Chondrocyte (in vitro differentiated cells): ENCODE measurements around the gene PTDSS2. TPM values are rescaled to one million over a fixed set of nuclear protein-coding genes. Genes with fewer than 3 reads are reported as not detected.
"Not testable (repeated sequence)": the region's sequence is repeated elsewhere in the genome, so short reads cannot be mapped to it uniquely, and the experiment has no call there.

ENCODE experiments used
- DNase-seq: peaks from one replicate; pipeline ENCODE4 v3.0.0; 2021; ENCODE audit warnings: mixed read lengths, low spot score
- H3K27ac Mint-ChIP-seq: one replicate; pipeline ENCODE4 v1.8.0; 2021; ENCODE audit warnings: mild to moderate bottlenecking, moderate library complexity, mixed read lengths; ENCODE audit not compliant: unreplicated experiment
- H3K27me3 Mint-ChIP-seq: 2 replicates; pipeline ENCODE4 v1.8.0; 2021; ENCODE audit warnings: low read depth, mixed read lengths
- H3K36me3 Mint-ChIP-seq: 2 replicates; pipeline ENCODE4 v1.8.0; 2021; ENCODE audit warnings: low read depth, mixed read lengths
- H3K4me1 Mint-ChIP-seq: 2 replicates; pipeline ENCODE4 v1.8.0; 2021; ENCODE audit warnings: low read depth, mild to moderate bottlenecking, mixed read lengths
- H3K4me3 Mint-ChIP-seq: one replicate; pipeline ENCODE4 v1.8.0; 2021; ENCODE audit warnings: mild to moderate bottlenecking, moderate library complexity, mixed read lengths; ENCODE audit not compliant: unreplicated experiment
- H3K9me3 Mint-ChIP-seq: 2 replicates; pipeline ENCODE4 v1.8.0; 2021; ENCODE audit warnings: low read depth, mixed read lengths
- total RNA-seq: library from RNA; stranded (reverse); gene quantifications from 3 replicates; pipeline ENCODE4 v1.2.1, GENCODE V29; 2021
- TF ChIP-seq, protein P1 (sequence below): fragments of 200-600 bp; sonication (generic); IDR thresholded peaks from 2 replicates; pipeline ENCODE4 v1.5.0; 2021; ENCODE audit warnings: antibody characterized with exemption, mild to moderate bottlenecking, moderate library complexity

Gene PTDSS2
- total RNA-seq, 1 donor from 2014 or later, result 30.0 TPM

DNA sequence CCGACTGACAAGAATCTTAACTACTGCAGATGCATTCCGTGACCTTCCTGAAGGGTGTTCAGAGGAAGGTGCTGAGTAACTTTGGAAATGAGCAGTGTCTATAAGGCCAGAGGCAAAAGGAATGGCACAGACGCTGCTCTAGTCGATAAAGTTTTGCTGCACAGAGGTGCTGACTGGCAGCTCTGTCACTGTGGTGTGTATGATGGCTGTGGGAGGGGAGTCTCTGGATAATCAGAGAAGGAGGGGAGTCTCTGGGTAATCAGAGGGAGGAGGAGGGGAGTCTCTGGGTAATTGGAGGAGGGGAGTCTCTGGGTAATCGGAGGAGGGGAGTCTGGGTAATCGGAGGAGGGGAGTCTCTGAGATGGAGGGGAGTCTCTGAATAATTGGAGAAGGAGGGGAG is 18.4 kb downstream of the PTDSS2 start:
- Mint-ChIP-seq H3K27me3 (no peaks in the 10 kb centered on the region), H3K4me3 (no peak overlapping the region), H3K36me3 (peaks cover 3% of the 10 kb centered on the region), H3K4me1 (peaks cover 19% of the 10 kb centered on the region), H3K9me3 (no peaks in the 10 kb centered on the region), H3K27ac (peak overlapping the region; percentile 74)
- TF ChIP-seq, protein P1, sequence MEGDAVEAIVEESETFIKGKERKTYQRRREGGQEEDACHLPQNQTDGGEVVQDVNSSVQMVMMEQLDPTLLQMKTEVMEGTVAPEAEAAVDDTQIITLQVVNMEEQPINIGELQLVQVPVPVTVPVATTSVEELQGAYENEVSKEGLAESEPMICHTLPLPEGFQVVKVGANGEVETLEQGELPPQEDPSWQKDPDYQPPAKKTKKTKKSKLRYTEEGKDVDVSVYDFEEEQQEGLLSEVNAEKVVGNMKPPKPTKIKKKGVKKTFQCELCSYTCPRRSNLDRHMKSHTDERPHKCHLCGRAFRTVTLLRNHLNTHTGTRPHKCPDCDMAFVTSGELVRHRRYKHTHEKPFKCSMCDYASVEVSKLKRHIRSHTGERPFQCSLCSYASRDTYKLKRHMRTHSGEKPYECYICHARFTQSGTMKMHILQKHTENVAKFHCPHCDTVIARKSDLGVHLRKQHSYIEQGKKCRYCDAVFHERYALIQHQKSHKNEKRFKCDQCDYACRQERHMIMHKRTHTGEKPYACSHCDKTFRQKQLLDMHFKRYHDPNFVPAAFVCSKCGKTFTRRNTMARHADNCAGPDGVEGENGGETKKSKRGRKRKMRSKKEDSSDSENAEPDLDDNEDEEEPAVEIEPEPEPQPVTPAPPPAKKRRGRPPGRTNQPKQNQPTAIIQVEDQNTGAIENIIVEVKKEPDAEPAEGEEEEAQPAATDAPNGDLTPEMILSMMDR, result no peak
- DNase-seq, result no peak

DNA sequence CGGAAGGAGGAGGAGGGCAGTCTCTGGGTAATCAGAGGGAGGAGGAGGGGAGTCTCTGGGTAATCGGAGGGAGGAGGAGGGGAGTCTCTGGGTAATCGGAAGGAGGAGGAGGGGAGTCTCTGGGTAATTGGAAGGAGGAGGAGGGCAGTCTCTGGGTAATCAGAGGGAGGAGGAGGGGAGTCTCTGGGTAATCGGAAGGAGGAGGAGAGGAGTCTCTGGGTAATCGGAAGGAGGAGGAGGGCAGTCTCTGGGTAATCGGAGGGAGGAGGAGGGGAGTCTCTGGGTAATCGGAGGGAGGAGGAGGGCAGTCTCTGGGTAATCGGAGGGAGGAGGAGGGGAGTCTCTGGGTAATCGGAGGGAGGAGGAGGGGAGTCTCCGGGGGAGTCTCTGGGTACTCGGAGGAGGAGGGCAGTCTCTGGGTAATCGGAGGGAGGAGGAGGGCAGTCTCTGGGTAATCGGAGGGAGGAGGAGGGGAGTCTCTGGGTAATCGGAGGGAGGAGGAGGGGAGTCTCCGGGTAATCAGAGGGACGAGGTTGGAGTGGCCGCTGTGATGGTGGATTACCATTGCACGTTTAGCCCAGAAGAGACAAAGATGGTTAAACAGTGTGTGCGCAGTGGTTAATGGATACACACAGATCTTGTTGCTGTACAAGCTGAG is 19.1 kb downstream of the PTDSS2 start:
- DNase-seq, H3K36me3 Mint-ChIP-seq, H3K27me3 Mint-ChIP-seq, H3K9me3 Mint-ChIP-seq: not testable (repeated sequence)
- H3K4me3 Mint-ChIP-seq, result peak overlapping the region; percentile 28
- peaks cover 19% of the 10 kb centered on the region for H3K4me1 Mint-ChIP-seq
- H3K27ac Mint-ChIP-seq, result peak overlapping the region; percentile 91

DNA sequence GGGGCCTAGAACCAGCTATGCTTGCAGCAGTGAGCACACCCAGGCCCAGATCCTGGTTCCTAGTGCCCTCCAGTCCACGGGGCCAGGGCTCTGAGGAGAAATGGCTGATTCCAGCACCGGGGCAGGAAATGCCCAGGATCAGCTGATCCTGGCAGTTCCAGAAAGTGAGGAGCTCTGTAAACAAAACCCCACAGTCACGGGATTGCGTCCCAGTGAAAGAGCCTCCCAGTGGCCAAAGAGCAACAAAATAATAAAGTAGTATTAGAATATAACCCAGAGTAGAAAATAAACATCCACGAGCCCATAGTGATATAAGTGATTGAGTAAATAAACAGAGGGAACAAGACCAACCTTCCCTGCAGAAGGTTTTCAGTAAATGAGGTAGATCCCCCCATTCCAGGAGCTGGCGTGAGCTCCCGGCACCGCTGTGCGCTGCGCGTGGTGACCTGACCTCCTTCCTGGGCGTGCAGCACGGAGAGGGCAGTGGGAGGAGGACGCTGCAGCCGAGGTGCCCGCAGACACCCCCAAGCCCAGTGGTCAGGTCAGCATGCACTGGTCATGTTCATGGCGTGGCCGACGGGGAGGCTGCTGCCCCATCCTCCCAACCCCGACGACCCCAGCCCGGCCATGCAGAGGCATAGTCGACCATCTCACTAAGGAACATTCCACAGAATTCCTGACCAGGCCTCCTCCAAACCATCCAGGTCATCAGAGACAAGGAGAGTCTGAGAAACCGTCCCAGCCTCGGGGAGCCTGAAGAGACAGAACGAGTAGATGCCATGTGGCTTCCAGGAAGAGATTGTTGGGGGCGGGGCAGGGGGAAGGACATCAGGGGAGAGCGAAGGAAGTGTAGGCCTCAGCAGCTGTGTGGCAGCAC is 19.8 kb downstream of the PTDSS2 start:
- H3K27me3 Mint-ChIP-seq, result no peaks in the 10 kb centered on the region
- TF ChIP-seq, protein P1, result peak; percentile 70
- DNase-seq, result no peak
- H3K9me3 Mint-ChIP-seq, result no peaks in the 10 kb centered on the region
- H3K4me3 Mint-ChIP-seq, result peak overlapping the region; percentile 28
- peaks cover 19% of the 10 kb centered on the region for H3K4me1 Mint-ChIP-seq
- H3K36me3 Mint-ChIP-seq, result peaks cover 3% of the 10 kb centered on the region
- H3K27ac Mint-ChIP-seq, result peak overlapping the region; percentile 91

DNA sequence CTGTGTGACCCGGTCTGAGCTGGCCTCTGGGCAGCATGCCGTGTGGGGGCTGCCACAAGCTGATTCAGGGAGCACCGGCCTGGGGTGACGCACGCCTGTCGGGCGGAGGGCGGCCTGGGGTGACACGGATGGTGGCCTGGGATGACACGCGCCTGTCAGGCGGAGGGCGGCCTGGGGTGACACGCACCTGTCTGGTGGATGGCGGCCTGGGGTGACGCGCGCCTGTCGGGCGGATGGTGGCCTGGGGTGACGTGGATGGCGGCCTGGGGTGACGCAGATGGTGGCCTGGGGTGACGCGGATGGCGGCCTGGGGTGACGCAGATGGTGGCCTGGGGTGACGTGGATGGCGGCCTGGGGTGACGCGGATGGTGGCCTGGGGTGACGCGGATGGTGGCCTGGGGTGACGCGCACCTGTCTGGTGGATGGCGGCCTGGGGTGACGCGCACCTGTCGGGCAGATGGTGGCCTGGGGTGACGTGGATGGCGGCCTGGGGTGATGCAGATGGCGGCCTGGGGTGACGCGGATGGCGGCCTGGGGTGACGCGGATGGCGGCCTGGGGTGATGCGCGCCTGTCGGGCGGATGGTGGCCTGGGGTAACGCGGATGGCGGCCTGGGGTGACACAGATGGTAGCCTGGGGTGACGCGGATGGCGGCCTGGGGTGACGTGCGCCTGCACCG is 21.5 kb downstream of the PTDSS2 start:
- H3K36me3 Mint-ChIP-seq, result peaks cover 3% of the 10 kb centered on the region
- DNase-seq, result peak; percentile 92
- TF ChIP-seq, protein P1, result no peak
- H3K4me1 Mint-ChIP-seq, result peaks cover 19% of the 10 kb centered on the region
- H3K4me3 Mint-ChIP-seq, result no peak overlapping the region
- no peak overlapping the region for H3K27ac Mint-ChIP-seq
- no peaks in the 10 kb centered on the region for H3K9me3 Mint-ChIP-seq
- H3K27me3 Mint-ChIP-seq, result no peaks in the 10 kb centered on the region

DNA sequence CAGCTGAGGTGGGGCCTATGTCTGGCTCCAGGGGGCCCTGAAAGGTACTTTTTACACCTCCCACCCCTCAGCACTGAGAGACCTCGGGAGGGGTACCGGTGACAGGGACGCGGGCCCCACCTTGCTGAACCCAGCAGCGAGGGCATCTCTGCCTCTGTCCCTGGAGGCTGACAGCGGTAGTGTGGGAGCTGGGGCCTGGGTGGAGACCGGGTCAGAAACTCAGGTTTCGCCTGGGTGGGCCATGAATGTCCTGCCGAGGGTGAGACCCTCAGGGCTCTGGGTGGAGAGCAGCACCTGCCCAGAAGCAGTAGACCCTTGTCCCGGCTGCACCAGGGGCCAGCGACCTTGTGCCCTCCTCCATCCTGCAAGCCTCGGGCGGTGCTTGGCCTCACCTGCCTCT is 22.2 kb downstream of the PTDSS2 start:
- H3K27me3 Mint-ChIP-seq, result no peaks in the 10 kb centered on the region
- H3K9me3 Mint-ChIP-seq, result no peaks in the 10 kb centered on the region
- TF ChIP-seq, protein P1, result no peak
- H3K27ac Mint-ChIP-seq, result no peak overlapping the region
- DNase-seq, result no peak
- H3K36me3 Mint-ChIP-seq, result no peaks in the 10 kb centered on the region
- H3K4me1 Mint-ChIP-seq, result peaks cover 19% of the 10 kb centered on the region
- no peak overlapping the region for H3K4me3 Mint-ChIP-seq
